IMR-90 (cell line): Measurements from ENCODE around the gene ABHD17A.

ENCODE experiments used
- CTCF ChIP-seq: conservative IDR thresholded peaks from 2 replicates; pipeline ENCODE4 v1.5.1; 2012; ENCODE audit warnings: mild to moderate bottlenecking, low read depth, low read length, improper control_type of control experiment
- MAFK ChIP-seq: IDR thresholded peaks from 2 replicates; pipeline ENCODE4 v1.6.1; 2012; ENCODE audit warnings: low read depth, low read length, improper control_type of control experiment

- TF ChIP-seq CTCF (0 out of 2 replicates have a peak, but pooled peaks have one; percentile 6), MAFK (no peak)
These were observed 25.1 kb downstream of the ABHD17A start for GRCh38 chr19:1860042-1860775.
